GM18508 (cell line): ENCODE data around the gene TAF11L3.
A peak's percentile ranks its signal among the peaks of the same experiment; 100 is the strongest.
"Not testable (repeated sequence)": the region's sequence is repeated elsewhere in the genome, so short reads cannot be mapped to it uniquely, and the experiment has no call there.

Experiments used
- ATAC-seq: cut with Tn5 transposase; IDR thresholded peaks from one replicate; pipeline ENCODE4 v1.9.1; 2021; ENCODE audit warnings: moderate number of reproducible peaks; ENCODE audit not compliant: insufficient read depth, unreplicated experiment

Gene TAF11L3

GRCh38 chr5:17518067-17518466, at the start of gene TAF11L3:
TAF11L3 (plus strand) TSS chr5:17518367.
- ATAC-seq: not testable (repeated sequence)

GRCh38 chr5:17470064-17470463, 48.1 kb upstream of the TAF11L3 start:
- ATAC-seq: no peak

GRCh38 chr5:17475064-17475463, 43.1 kb upstream of the TAF11L3 start:
- peak; percentile 60 for ATAC-seq

- no peak for ATAC-seq
Observed at GRCh38 chr5:17477043-17477442, 41.1 kb upstream of the TAF11L3 start.

GRCh38 chr5:17477573-17478265, 40.4 kb upstream of the TAF11L3 start:
- no peak for ATAC-seq

GRCh38 chr5:17481378-17481777, 36.8 kb upstream of the TAF11L3 start:
- ATAC-seq: no peak

GRCh38 chr5:17482790-17483189, 35.4 kb upstream of the TAF11L3 start:
- no peak for ATAC-seq

GRCh38 chr5:17486464-17487173, 31.5 kb upstream of the TAF11L3 start:
- not testable (repeated sequence) for ATAC-seq

GRCh38 chr5:17487174-17487512, 31.0 kb upstream of the TAF11L3 start:
- ATAC-seq: no peak

- not testable (repeated sequence) for ATAC-seq
Observed at GRCh38 chr5:17491257-17491656, 26.9 kb upstream of the TAF11L3 start.

GRCh38 chr5:17492770-17493169, 25.4 kb upstream of the TAF11L3 start:
- no peak for ATAC-seq

GRCh38 chr5:17497446-17497845, 20.7 kb upstream of the TAF11L3 start:
- ATAC-seq: no peak

- not testable (repeated sequence) for ATAC-seq
Observed at GRCh38 chr5:17497931-17498330, 20.2 kb upstream of the TAF11L3 start, which contains the start of gene TAF11L2. TAF11L2 (plus strand) TSS chr5:17498231.

- ATAC-seq: no peak
Observed at GRCh38 chr5:17511775-17512325, 6.3 kb upstream of the TAF11L3 start.

- ATAC-seq: not testable (repeated sequence)
Observed at GRCh38 chr5:17517526-17517925, 641 bp upstream of the TAF11L3 start.

- not testable (repeated sequence) for ATAC-seq
Observed at GRCh38 chr5:17519508-17519907, 1.3 kb downstream of the TAF11L3 start.

GRCh38 chr5:17521501-17521900, 3.3 kb downstream of the TAF11L3 start, which contains the start of gene TAF11L4:
TAF11L4 (plus strand) TSS chr5:17521801.
- ATAC-seq: not testable (repeated sequence)

GRCh38 chr5:17524935-17525334, 6.8 kb downstream of the TAF11L3 start, which contains the start of gene TAF11L5:
TAF11L5 (plus strand) TSS chr5:17525235.
- ATAC-seq: not testable (repeated sequence)

- ATAC-seq: not testable (repeated sequence)
Observed at GRCh38 chr5:17526504-17526903, 8.3 kb downstream of the TAF11L3 start.

GRCh38 chr5:17528369-17528768, 10.2 kb downstream of the TAF11L3 start, which contains the start of gene TAF11L6:
TAF11L6 (plus strand) TSS chr5:17528669.
- ATAC-seq: not testable (repeated sequence)
